Left colon (tissue), 2 donors: ENCODE results near the gene HOXA11. TPM values are rescaled to one million over a fixed set of nuclear protein-coding genes. Genes with fewer than 3 reads are reported as not detected.
A peak's percentile ranks its signal among the peaks of the same experiment; 100 is the strongest.

Experiments used
- ATAC-seq: fragments of 200-7000 bp; cut with Tn5 transposase; one replicate; pipeline ENCODE4 v1.9.1; 2020; ENCODE audit warnings: mild to moderate bottlenecking, moderate library complexity
- DNase-seq, 2 donors: peaks; one replicate each; pipeline ENCODE4 v3.0.0-alpha.2; 2020
- intact Hi-C, 2 donors: fragments of 100-400 bp; cut with DNase I in 1 of 2; cut with micrococcal nuclease in 1 of 2; formaldehyde crosslinking; loops; one replicate each; pipeline versions ENCODE4 v1.11.2 to v1.14.0; 2022; cut with DNase I, micrococcal nuclease
- total RNA-seq, 2 donors: library from RNA; stranded (reverse); fragmentation: NEBNext Ultra II Directional; extraction: Animal tissue kit (Norgen Biotek cat#: 25700); gene quantifications; one replicate each; pipeline ENCODE4 v1.2.1, GENCODE V29; 2021
- donor health status: DM: no; HTN: no; CAD: no.
- donor health status: DM: yes; HTN: yes; CAD: no.

The HOXA11 gene
- total RNA-seq, 2 donors from 2014 or later: 3.1 to 6.1 TPM

GRCh38 chr7:27209933-27210440 is 25.0 kb upstream of the HOXA11 start:
- DNase-seq: peak in 1 of 2 donors; percentile 78
- ATAC-seq: no peak
- intact Hi-C loops: loop anchor here in 1 of 2 donors (10.0 kb wide), 3 partner anchors 365 to 815 kb away; no protein-coding TSS in a partner anchor

GRCh38 chr7:27208998-27209397 is 24.0 kb upstream of the HOXA11 start:
- intact Hi-C loops: no loop called here
- ATAC-seq: no peak
- DNase-seq: peak in 1 of 2 donors; percentile 5

GRCh38 chr7:27207348-27207985 is 22.4 kb upstream of the HOXA11 start:
- ATAC-seq (no peak), DNase-seq (peak in 1 of 2 donors; percentile 26)
- intact Hi-C loops: no loop called here

- peak in 1 of 2 donors; percentile 22 for DNase-seq
- intact Hi-C loops: no loop called here
- ATAC-seq: peak; percentile 18
These were observed 20.6 kb upstream of the HOXA11 start for GRCh38 chr7:27205325-27206280.

GRCh38 chr7:27204851-27205322 is 19.9 kb upstream of the HOXA11 start:
- DNase-seq (peak in 1 of 2 donors; percentile 58), ATAC-seq (peak; percentile 22)
- intact Hi-C loops: no loop called here

GRCh38 chr7:27203964-27204594 is 19.0 kb upstream of the HOXA11 start:
- intact Hi-C loops: no loop called here
- peak in 1 of 2 donors; percentile 20 for DNase-seq
- ATAC-seq: no peak

- ATAC-seq (no peak), DNase-seq (peak in 1 of 2 donors; percentile 30)
- intact Hi-C loops: no loop called here
These were observed 18.4 kb upstream of the HOXA11 start for GRCh38 chr7:27203365-27203953.

GRCh38 chr7:27202862-27203134 is 17.8 kb upstream of the HOXA11 start:
- DNase-seq (peak in 1 of 2 donors; percentile 8), ATAC-seq (no peak)
- intact Hi-C loops: no loop called here

GRCh38 chr7:27202018-27202861 is 17.2 kb upstream of the HOXA11 start:
- DNase-seq: peak in 1 of 2 donors; percentile 35
- no peak for ATAC-seq
- intact Hi-C loops: no loop called here

GRCh38 chr7:27201580-27202017 is 16.6 kb upstream of the HOXA11 start:
- DNase-seq (peak; percentile 48 to 51), ATAC-seq (peak; percentile 0)
- intact Hi-C loops: no loop called here

GRCh38 chr7:27200761-27201579 is 15.9 kb upstream of the HOXA11 start:
- peak; percentile 37 for ATAC-seq
- peak in 1 of 2 donors; percentile 42 for DNase-seq

GRCh38 chr7:27199849-27200760 is 15.1 kb upstream of the HOXA11 start, which contains the start of gene HOXA13:
Gene HOXA13, minus strand, starts transcription at chr7:27200091. Its CDS starts 14 bp downstream, at chr7:27200077.
- peak; percentile 84 to 89 for DNase-seq
- intact Hi-C loops: no loop called here
- peak; percentile 63 for ATAC-seq

More at GRCh38 chr7:27200761-27201579, 15.9 kb upstream of the HOXA11 start:
- intact Hi-C loops: no loop called here

GRCh38 chr7:27198871-27199801 is 14.1 kb upstream of the HOXA11 start:
- no peak for ATAC-seq
- DNase-seq: peak in 1 of 2 donors; percentile 46

GRCh38 chr7:27198138-27198841 is 13.3 kb upstream of the HOXA11 start:
- ATAC-seq (peak; percentile 10), DNase-seq (peak in 1 of 2 donors; percentile 39)
- intact Hi-C loops: no loop called here

More at GRCh38 chr7:27198871-27199801, 14.1 kb upstream of the HOXA11 start:
- intact Hi-C loops: no loop called here
